AG09309 (cell line): Measurements from ENCODE around the gene PLXNC1.

Experiments used
- DNase-seq: peaks from one replicate; pipeline ENCODE4 v3.0.0-alpha.2; 2010; ENCODE audit warnings: low read depth
- H3K4me3 ChIP-seq: 2 replicates; pipeline ENCODE4 v1.5.1; 2011; ENCODE audit warnings: mild to moderate bottlenecking, low read depth, low read length, moderate library complexity; ENCODE audit not compliant: control insufficient read depth
- TF ChIP-seq, protein P1 (sequence below): IDR thresholded peaks from 2 replicates; pipeline ENCODE4 v1.5.1; 2011; ENCODE audit warnings: mild to moderate bottlenecking, low read depth, low read length, inconsistent platforms; ENCODE audit not compliant: insufficient read depth, control insufficient read depth; ENCODE audit errors: missing control alignments

PLXNC1 gene

DNA sequence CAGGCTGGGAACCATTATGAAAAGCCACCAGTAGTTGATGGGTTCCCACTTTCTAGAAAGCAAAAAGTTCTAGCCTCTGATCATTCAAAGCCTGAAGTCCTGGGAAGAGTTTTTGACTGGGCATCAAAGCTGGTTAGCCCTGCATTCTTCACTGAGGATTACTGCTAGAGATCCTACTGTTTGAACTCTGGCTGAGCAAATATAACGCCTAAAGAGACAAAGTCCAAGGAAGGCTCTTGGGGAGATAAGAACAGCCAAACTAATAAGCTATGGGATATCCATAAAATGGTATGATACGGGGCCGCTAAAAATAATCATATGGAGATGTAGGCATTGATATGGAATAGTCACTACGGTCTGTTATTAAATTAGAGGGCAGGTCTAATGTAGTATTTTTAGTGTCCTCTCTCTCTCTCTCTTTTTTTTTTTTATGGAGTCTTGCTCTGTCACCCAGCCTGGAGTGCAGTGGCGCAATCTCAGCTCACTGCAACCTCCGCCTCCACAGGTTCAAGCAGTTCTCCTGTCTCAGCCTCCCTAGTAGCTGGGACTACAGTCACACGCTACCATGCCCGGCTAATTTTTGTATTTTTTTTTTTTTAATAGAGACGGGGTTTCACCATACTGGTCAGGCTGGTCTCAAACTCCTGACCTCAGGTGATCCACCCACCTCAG lies 35.5 kb downstream of the PLXNC1 start:
- no peak for DNase-seq
- H3K4me3 ChIP-seq: no peak overlapping the region
- TF ChIP-seq, protein P1, sequence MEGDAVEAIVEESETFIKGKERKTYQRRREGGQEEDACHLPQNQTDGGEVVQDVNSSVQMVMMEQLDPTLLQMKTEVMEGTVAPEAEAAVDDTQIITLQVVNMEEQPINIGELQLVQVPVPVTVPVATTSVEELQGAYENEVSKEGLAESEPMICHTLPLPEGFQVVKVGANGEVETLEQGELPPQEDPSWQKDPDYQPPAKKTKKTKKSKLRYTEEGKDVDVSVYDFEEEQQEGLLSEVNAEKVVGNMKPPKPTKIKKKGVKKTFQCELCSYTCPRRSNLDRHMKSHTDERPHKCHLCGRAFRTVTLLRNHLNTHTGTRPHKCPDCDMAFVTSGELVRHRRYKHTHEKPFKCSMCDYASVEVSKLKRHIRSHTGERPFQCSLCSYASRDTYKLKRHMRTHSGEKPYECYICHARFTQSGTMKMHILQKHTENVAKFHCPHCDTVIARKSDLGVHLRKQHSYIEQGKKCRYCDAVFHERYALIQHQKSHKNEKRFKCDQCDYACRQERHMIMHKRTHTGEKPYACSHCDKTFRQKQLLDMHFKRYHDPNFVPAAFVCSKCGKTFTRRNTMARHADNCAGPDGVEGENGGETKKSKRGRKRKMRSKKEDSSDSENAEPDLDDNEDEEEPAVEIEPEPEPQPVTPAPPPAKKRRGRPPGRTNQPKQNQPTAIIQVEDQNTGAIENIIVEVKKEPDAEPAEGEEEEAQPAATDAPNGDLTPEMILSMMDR: no peak

DNA sequence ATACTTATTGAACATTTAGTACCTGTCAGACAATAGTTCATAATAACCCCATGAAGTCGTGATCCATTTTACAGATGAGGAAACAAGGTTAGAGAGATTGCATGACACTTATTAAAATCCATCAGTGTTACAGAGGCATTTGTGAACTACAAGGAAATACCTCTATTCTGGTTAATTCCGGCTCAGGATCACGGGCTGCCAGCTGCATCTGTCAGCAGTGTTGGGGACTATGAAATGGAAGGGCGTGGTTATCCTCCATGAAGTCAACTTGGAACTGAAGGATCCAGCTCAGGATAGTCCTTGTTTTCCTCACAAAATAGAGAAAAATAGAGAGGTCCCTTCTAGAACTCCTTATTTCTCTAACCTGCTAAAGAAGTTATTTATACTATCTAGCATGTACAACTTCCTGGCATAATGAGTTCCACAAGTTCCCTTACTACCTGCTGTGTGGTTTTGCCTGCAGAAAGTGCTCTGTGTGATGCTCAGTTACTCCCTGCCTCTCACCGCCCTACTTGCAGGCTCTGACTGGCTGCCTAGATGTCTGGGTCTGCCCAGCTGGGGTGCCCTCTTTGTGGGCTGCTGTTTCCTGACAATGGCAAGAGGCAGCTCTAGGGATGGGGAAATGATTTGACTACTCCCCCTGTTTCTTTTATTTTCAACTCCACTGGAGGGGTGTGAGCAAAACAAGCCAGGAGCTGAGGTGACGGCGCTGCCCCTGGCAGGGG lies 36.8 kb downstream of the PLXNC1 start:
- no peak for DNase-seq
- TF ChIP-seq, protein P1: no peak
- H3K4me3 ChIP-seq: no peak overlapping the region

GRCh38 chr12:94185801-94186200 lies 37.4 kb downstream of the PLXNC1 start:
- DNase-seq: no peak
- TF ChIP-seq, protein P1: no peak
- H3K4me3 ChIP-seq: no peak overlapping the region

GRCh38 chr12:94186278-94187241 lies 38.2 kb downstream of the PLXNC1 start:
- TF ChIP-seq, protein P1: no peak
- DNase-seq: no peak
- no peak overlapping the region for H3K4me3 ChIP-seq

- TF ChIP-seq, protein P1: no peak
- no peak overlapping the region for H3K4me3 ChIP-seq
- DNase-seq: no peak
Observed at GRCh38 chr12:94187361-94187760, 39.0 kb downstream of the PLXNC1 start.

GRCh38 chr12:94190623-94191022 lies 42.2 kb downstream of the PLXNC1 start:
- no peak overlapping the region for H3K4me3 ChIP-seq
- TF ChIP-seq, protein P1: no peak
- no peak for DNase-seq
